Stimulated activated CD8-positive, alpha-beta memory T cell treated with anti-CD3 and anti-CD28 coated beads, Interleukin-15, amount 100 ng/mL, for 4 hours (primary cell): ENCODE data around the gene PCDHA1.

Source experiments
- DNase-seq, 2 donors: peaks; one replicate each; pipeline ENCODE4 v3.0.0-alpha.2; 2020; ENCODE audit warnings: low read depth in 2 of 2

Gene PCDHA1

DNA sequence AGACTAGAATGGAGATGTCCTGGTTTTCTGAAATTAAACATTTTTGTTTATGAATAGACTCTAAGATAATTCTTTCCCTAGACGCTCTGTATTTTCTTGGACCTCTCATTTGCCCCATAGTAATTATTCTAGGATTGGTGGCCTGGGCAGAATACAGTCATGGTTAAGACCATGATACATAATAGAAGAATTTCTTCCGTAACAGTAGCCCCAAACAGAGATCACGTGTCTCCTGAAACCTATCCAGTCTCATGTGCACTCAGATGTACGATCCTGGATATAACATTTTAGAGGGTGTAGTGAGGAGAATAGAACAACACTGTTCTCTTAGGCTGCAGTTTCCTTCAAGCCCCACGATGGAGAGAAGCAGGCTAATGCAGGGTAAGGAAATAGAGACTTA is 202.7 kb downstream of the PCDHA1 start:
- DNase-seq: no peak

- DNase-seq: no peak
Observed at GRCh38 chr5:140989254-140990020, 203.5 kb downstream of the PCDHA1 start.

- no peak for DNase-seq
Observed at GRCh38 chr5:140992828-140993227, 206.9 kb downstream of the PCDHA1 start.

DNA sequence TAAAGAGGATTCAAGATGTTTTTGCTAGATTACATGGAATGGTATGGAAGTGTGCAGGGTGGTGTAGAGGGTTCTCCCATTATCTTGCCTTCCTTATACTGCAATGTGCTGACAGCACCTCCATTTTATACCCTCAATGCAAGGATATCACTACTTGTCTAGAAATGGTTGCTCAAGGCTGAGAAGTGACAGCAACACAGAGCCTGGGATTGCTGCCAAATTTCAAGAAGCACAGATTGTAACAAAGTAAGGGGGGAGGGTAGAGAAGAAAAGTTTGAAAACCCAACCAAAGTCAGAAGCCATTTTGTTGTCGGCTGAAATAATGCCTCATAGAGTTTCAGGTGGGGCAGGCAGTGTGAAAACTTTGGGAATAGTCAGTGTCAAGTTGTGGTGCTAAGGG is 210.1 kb downstream of the PCDHA1 start:
- DNase-seq: no peak

DNA sequence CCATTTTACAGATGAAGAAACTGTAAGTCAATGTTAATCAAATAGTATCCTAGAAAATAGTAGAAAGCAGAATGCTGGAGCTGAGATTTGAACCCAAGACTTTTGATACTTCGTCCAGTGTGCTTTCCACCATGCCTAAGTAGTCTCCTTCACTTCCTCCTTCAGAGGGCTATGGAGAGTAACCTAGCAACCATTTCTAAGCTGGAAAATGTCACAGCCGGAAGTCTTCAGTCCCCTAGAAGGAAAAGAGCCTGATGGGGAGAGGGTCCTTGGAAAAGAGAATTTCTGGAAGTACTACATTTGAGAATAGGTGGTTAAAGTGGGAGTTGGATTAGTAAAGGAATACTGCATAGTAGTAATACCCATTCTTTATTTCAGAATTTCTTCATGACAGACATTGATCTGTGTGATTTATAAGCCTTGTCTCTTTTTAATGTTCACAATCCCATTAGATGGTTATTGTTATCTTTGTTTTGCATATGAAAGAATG is 213.0 kb downstream of the PCDHA1 start:
- no peak for DNase-seq

GRCh38 chr5:141001446-141001843 is 215.5 kb downstream of the PCDHA1 start:
- no peak for DNase-seq

DNA sequence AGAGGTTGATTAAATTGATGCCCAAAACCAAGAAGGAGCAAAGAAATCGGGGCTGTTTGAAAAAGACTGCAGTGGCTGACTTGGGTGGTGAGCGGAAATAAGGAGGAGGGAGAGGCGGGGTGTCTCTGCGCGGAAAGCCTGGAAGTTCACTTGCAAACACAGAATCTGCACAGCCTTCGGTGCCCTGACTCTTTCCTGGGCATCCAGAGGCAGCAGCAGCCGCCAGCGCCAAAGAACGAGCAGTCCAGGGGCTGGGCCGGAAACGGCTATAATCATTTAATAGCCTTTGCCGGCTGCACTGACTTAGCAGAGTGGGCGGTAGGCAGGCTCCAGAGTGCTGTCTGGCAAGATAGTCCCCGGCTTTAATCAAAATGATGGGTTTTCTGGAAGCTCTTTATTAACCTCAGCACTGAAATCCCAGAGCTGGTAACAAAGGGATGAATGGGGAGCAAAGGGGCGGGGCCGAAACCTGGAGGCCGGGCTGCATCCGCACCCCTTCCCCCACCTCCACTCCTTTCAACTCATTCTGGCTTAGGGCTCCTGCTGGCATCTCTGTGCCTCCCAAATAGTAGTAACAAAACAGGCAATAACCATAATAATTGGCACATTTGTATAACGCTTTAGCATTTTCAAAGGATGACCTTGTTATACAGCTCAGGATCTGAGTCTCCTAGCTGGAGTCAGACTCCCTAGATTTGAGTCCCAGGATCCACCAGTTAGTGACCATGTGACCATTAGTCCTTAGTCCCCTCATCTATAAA is 216.1 kb downstream of the PCDHA1 start:
- no peak for DNase-seq

DNA sequence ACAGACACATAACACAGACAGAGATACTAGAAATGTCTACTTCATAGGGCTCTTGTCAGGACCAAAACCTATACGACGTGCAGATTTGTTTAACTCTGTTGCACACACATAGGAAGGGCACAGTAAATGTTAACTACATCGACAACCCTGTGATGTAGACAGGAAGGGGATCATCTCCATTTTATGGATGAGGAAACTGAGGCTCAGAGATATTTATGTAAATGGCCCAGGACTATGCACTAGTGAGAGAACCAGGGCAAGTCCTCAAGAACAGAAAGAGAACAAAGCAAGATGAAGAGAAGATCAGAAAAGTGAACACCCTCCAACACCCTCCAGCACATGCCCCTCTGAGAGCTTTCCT is 216.6 kb downstream of the PCDHA1 start:
- DNase-seq: no peak

GRCh38 chr5:141003031-141003430 is 217.1 kb downstream of the PCDHA1 start:
- DNase-seq: no peak

- DNase-seq: no peak
Observed at GRCh38 chr5:141003791-141004611, 218.1 kb downstream of the PCDHA1 start.

DNA sequence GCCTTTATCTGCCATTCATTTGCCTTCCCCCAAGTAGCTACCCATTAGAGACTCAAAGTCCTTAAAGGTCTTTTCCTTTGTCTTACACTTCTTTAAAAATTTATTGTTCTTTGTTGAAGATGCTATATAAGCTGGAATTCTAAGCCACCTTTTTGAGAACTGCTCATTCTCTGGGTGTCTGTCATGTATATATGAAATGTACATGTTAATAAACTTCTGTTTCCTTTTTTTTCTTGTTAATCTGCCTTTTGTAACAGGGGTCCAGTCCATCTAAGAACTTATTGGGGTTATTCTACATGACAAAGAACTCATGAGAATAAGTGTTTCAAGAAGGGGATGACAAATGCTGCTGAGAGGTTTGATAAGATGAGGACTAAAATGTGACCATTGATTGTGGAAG is 221.9 kb downstream of the PCDHA1 start:
- no peak for DNase-seq

DNA sequence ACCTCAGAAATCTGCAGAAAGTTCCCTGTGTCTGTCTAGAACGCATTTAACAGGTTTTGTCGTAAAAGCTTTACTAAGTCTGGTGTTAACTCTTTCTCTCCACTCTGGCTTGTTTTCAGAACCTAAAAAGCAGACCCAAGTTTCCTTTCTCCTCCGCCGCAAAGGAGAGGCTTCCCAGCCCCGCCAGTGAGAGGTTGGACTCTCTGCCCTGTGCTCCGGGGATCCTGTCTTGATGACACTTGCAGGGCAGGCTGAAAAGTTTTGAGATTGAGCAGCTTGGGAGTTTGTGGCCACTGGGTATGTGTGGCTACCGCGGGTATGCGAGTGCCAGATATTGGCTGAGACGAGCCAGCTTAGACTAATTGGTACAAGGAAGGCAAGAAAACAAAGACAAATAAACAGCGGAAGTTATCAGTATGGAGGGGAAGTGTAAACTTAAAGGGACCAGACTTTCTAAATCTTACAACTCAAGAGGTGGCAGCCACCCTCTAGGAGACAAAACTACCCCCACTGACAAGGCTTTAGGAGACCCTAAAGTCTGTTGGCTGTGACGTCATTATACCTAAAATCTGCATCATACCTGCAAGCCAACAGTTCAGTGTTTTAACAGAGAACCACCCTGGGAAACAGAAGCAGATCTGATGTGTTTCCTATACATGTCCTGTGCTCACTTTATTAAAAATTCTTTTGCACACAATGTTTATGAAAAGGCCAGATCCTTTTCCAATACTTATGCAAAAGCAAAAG is 224.3 kb downstream of the PCDHA1 start:
- DNase-seq: no peak

DNA sequence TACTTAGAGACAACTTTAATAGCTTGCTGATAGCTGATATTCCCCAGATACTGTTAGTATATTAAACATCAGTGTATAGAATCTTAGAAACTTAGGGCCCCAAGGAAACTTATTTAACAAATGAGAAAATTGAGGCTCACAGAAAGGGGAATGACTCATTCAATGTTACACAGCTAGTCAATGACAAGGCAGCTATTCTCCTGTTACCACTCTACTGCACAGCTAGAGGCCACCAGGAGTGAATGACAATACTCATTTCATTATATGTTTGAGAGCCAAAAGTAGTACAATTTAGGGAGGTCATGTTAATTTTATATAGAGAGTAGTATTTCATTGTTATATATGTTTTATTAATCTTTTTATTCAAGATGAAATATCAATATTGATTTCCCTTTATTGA is 232.0 kb downstream of the PCDHA1 start:
- DNase-seq: no peak

DNA sequence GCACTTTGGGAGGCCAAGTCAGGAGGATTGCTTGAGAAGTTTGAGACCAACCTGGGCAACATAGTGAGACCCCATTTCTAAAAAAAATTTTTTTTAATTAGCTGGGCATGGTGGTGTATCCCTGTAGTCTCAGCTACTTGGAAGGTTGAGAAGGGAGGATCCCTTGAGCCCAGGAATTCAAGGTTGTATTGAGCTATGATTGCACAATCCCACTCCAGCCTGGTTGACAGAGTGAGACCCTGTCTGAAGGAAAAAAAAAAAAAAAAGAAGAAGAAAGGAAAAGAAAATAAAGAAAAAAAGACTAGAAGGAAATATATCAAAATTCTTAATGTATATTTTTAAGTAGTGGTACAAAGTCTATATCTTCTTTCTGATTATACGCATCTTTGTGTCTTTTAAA is 236.4 kb downstream of the PCDHA1 start:
- no peak for DNase-seq

DNA sequence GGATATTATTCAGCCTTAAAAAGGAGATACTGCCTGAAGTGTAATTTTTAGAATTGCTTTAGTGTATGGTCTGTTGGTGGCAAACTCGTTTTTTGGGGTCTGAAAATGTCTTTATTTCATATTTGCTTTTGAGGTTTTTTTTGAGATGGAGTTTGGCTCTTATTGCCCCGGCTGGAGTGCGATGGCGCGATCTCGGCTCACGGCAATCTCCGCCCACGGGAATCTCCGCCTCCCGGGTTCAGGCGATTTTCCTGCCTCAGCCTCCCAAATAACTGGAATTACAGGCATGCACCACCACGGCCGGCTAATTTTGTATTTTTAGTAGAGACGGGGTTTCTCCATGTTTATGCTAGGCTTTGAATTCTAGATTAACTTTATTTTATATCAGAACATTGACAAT is 245.1 kb downstream of the PCDHA1 start:
- no peak for DNase-seq

DNA sequence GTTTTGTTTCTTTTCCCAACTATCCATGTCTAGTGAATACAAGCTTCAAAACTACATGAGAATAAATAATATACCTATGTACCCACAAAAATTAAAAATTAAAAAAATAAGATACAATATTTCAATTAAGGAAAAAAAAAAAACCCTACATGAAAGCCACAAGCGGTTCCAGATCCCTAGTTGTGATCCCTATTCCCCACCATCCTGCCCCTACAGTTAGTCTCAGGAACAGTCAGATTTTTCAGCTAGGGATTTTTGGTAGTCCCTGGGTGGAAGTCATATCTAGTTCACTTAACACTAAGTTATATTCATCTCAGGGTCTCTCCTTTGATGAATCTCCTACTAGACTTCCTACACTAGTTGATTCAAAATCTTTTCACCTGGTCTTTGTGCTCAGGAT is 246.7 kb downstream of the PCDHA1 start:
- DNase-seq: no peak

DNA sequence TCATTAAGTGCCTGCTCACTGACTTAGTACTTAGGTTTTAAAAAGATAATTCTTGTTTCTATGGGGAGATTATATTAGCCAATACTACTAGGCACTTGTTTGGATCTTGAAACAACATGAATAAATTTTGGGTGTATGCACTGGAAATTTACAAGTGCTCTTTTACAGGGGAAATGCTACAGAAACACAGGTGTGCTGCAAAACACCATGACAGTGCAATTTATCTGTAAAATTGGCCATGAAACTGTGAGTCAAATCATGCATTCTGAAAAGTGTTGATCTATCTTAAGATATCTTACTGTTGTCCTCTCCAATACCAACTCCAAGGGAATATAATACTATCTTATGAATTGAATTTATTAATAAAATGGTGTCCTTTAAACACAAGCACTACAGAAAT is 253.1 kb downstream of the PCDHA1 start:
- no peak for DNase-seq

GRCh38 chr5:141039517-141039916 is 253.6 kb downstream of the PCDHA1 start:
- no peak for DNase-seq

GRCh38 chr5:141040093-141040770 is 254.3 kb downstream of the PCDHA1 start:
- DNase-seq: no peak

DNA sequence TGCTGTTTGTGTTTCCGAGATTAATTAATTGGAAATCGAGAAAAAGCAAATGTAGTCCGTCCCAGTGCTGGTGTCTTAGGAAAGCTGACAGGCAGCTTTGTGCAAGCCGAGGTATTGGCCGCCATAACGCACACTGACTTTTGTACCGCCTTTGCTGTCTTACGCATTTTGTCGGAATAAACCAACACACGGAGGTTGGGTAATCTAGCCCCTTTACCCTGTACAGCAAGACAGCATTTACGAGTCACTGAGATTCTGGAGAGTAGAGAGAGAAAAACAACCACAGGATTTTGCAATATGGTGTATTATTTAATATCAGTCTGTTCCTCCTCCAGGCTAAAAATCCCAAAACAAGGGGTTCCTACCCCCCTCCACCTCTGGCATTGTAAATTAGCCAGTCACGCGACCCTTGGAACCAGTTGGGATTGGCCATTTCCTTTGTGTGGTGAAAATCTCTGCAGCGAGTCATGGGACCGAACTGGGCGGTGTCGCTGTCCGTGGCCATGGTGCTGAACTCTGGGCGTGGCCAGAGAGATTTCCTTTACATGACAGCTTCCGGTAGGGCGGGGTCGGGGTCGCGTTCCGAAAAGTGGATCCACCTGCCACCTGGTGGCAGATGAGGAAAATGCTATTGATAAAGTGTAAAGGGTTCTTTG is 255.0 kb downstream of the PCDHA1 start:
- peak in 1 of 2 donors; percentile 3 for DNase-seq

DNA sequence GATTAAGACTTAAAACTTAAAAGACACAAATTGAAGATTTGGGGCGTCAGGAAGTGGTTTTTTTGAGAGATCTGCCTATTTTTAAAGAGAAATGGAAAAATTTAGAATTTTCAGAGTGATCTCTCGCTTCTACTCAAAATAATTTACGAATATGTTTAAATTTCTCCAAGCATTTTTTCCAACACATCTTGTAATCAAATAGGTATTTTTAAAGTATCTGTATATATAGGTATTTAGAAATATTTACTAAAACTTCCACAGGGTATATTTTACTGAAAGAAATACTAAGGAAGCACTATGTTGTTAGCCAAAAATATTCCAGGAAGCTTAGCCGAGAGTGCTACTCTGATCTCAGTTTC is 255.5 kb downstream of the PCDHA1 start:
- DNase-seq: no peak
